K562 (cell line): Measurements from ENCODE around the gene PTPN14. TPM values are rescaled to one million over a fixed set of nuclear protein-coding genes. Genes with fewer than 3 reads are reported as not detected.

ENCODE experiments used
- E2F6 ChIP-seq, 2 experiments: IDR thresholded peaks; 2 replicates each; pipeline ENCODE4 v1.6.1; 2011; ENCODE audit warnings: borderline replicate concordance in 1 of 2, control low read depth in 1 of 2, low read depth in 1 of 2, low read length in 1 of 2, mild to moderate bottlenecking in 1 of 2, mixed read lengths in 1 of 2, moderate library complexity in 1 of 2; ENCODE audit not compliant: insufficient read depth in 1 of 2, insufficient read length in 1 of 2, poor library complexity in 1 of 2, severe bottlenecking in 1 of 2; ENCODE audit errors: extremely low read depth in 1 of 2
- FOXK1 ChIP-seq: sonication (generic); formaldehyde crosslinking; IDR thresholded peaks from 2 replicates; pipeline ENCODE4 v1.8.0; 2022; ENCODE audit warnings: missing genetic modification reagents, mild to moderate bottlenecking, borderline replicate concordance
- HDAC3 ChIP-seq: fragments of 450-650 bp; IDR thresholded peaks from 2 replicates; pipeline ENCODE4 v1.6.1; 2018; ENCODE audit warnings: borderline replicate concordance, mild to moderate bottlenecking, moderate library complexity; ENCODE audit not compliant: partially characterized antibody
- KDM5B ChIP-seq: fragments of 200-600 bp; sonication (generic); IDR thresholded peaks from 2 replicates; pipeline ENCODE4 v1.6.1; 2012; ENCODE audit warnings: low read depth, mild to moderate bottlenecking, moderate library complexity, low read length, control low read depth, inconsistent platforms; ENCODE audit not compliant: insufficient replicate concordance
- KHSRP ChIP-seq: fragments of 450-650 bp; IDR thresholded peaks from 2 replicates; pipeline ENCODE4 v1.6.1; 2017
- NONO ChIP-seq, 2 experiments: fragments of 200-400 bp in 1 of 2; fragments of 450-650 bp in 1 of 2; formaldehyde crosslinking in 1 of 2; IDR thresholded peaks; 2 replicates each; pipeline ENCODE4 v1.6.1; 2017; ENCODE audit warnings: low read depth in 2 of 2, mild to moderate bottlenecking in 2 of 2, moderate library complexity in 2 of 2, low read length in 1 of 2
- PPARD ChIP-seq: fragments of 250-450 bp; sonication (Bioruptor Pico); IDR thresholded peaks from 2 replicates; pipeline ENCODE4 v1.8.0; 2022; ENCODE audit warnings: inconsistent platforms, mild to moderate bottlenecking, moderate library complexity
- PTBP1 ChIP-seq: fragments of 200-400 bp; formaldehyde crosslinking; IDR thresholded peaks from 2 replicates; pipeline ENCODE4 v1.6.1; 2017; ENCODE audit warnings: low read depth, low read length
- RB1 ChIP-seq: fragments of 450-650 bp; IDR thresholded peaks from 2 replicates; pipeline ENCODE4 v1.6.1; 2017; ENCODE audit warnings: low read depth, mild to moderate bottlenecking
- RBM25 ChIP-seq: fragments of 200-400 bp; formaldehyde crosslinking; IDR thresholded peaks from 2 replicates; pipeline ENCODE4 v1.6.1; 2018; ENCODE audit warnings: low read length, low read depth, moderate library complexity; ENCODE audit not compliant: severe bottlenecking
- SPI1 ChIP-seq: IDR thresholded peaks from 2 replicates; pipeline ENCODE4 v1.6.1; 2011; ENCODE audit warnings: low read depth, low read length, control low read depth, borderline replicate concordance
- TAF7 ChIP-seq: fragments of 450-650 bp; IDR thresholded peaks from 2 replicates; pipeline ENCODE4 v1.6.1; 2016; ENCODE audit warnings: missing genetic modification characterization, missing compliant biosample characterization
- TBP ChIP-seq: optimal IDR thresholded peaks from 2 replicates; pipeline ENCODE3; 2011; ENCODE audit warnings: low read depth, low read length, improper control_type of control experiment
- ZC3H11A ChIP-seq: IDR thresholded peaks from 2 replicates; pipeline ENCODE4 v1.6.1; 2012; ENCODE audit warnings: low read depth, low read length, improper control_type of control experiment
- ZHX1 ChIP-seq: fragments of 150-350 bp; conservative IDR thresholded peaks from 2 replicates; pipeline ENCODE4 v1.6.1; 2014; ENCODE audit warnings: low read length
- ZNF384 ChIP-seq: IDR thresholded peaks from 2 replicates; pipeline ENCODE4 v1.6.1; 2012; ENCODE audit warnings: low read depth, low read length, improper control_type of control experiment
- polyA plus RNA-seq, 8 experiments: library from polyadenylated mRNA; depleted of rRNA in 4 of 8; stranded (reverse) in 5 of 8; unstranded in 3 of 8; fragments of >200 nt; fragmentation: Nextera tagmentation in 2 of 8; fragmentation: Illumina TruSeq in 1 of 8; extraction: Ambion mirVana in 2 of 8; extraction: Trizol in 1 of 8; gene quantifications; 2 replicates each; pipeline versions ENCODE4 v1.2.1 to v1.2.3, GENCODE V29; 2011 to 2014; ENCODE audit warnings: inconsistent platforms in 1 of 8, missing spikeins in 1 of 8
- total RNA-seq, 7 experiments: library from RNA; depleted of rRNA in 6 of 7; stranded (reverse); fragments of >200 nt in 6 of 7; fragmentation: Illumina TruSeq in 2 of 7; extraction: Trizol in 2 of 7; gene quantifications; 2 replicates each; pipeline versions ENCODE4 v1.2.1 to v1.2.3, GENCODE V29; 2011 to 2021; ENCODE audit warnings: low replicate concordance in 1 of 7
- TF ChIP-seq, protein P1 (sequence below): fragments of 250-450 bp; sonication (Bioruptor Pico); IDR thresholded peaks from 2 replicates; pipeline ENCODE4 v1.4.0; 2020

PTPN14 gene
- total and polyA plus RNA-seq, 9 of the 15 experiments (the other 6 are each of a cell fraction or from before 2014, with no cell fraction given) = 0.01 to 0.29 (median 0.04) TPM; not detected in 6

- TF ChIP-seq, protein P1, sequence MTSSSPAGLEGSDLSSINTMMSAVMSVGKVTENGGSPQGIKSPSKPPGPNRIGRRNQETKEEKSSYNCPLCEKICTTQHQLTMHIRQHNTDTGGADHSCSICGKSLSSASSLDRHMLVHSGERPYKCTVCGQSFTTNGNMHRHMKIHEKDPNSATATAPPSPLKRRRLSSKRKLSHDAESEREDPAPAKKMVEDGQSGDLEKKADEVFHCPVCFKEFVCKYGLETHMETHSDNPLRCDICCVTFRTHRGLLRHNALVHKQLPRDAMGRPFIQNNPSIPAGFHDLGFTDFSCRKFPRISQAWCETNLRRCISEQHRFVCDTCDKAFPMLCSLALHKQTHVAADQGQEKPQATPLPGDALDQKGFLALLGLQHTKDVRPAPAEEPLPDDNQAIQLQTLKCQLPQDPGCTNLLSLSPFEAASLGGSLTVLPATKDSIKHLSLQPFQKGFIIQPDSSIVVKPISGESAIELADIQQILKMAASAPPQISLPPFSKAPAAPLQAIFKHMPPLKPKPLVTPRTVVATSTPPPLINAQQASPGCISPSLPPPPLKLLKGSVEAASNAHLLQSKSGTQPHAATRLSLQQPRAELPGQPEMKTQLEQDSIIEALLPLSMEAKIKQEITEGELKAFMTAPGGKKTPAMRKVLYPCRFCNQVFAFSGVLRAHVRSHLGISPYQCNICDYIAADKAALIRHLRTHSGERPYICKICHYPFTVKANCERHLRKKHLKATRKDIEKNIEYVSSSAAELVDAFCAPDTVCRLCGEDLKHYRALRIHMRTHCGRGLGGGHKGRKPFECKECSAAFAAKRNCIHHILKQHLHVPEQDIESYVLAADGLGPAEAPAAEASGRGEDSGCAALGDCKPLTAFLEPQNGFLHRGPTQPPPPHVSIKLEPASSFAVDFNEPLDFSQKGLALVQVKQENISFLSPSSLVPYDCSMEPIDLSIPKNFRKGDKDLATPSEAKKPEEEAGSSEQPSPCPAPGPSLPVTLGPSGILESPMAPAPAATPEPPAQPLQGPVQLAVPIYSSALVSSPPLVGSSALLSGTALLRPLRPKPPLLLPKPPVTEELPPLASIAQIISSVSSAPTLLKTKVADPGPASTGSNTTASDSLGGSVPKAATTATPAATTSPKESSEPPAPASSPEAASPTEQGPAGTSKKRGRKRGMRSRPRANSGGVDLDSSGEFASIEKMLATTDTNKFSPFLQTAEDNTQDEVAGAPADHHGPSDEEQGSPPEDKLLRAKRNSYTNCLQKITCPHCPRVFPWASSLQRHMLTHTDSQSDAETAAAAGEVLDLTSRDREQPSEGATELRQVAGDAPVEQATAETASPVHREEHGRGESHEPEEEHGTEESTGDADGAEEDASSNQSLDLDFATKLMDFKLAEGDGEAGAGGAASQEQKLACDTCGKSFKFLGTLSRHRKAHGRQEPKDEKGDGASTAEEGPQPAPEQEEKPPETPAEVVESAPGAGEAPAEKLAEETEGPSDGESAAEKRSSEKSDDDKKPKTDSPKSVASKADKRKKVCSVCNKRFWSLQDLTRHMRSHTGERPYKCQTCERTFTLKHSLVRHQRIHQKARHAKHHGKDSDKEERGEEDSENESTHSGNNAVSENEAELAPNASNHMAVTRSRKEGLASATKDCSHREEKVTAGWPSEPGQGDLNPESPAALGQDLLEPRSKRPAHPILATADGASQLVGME = no peak
- TF ChIP-seq ZNF384 (no peak), ZHX1 (no peak), E2F6 (IDR thresholded peaks at IDR 0.05; ENCODE audit: borderline replicate concordance in 1 of 2, extremely low read depth in 1 of 2, insufficient read depth in 1 of 2, insufficient read length in 1 of 2, low read depth in 1 of 2, low read length in 1 of 2, poor library complexity in 1 of 2, severe bottlenecking in 1 of 2) (no peak), RBM25 (no peak), NONO (IDR thresholded peaks at IDR 0.05; ENCODE audit: low read depth in 2 of 2, low read length in 1 of 2) (no peak), PPARD (CRISPR knock-in tag) (no peak), SPI1 (no peak), HDAC3 (no peak), TAF7 (tag) (no peak), KDM5B (no peak), RB1 (peak; percentile 44; the same call in 1 of the 2 replicates), ZC3H11A (no peak), FOXK1 (no peak), PTBP1 (no peak), TBP (peak; percentile 8), KHSRP (no peak)
Observed at GRCh38 chr1:214328770-214329469, 222.5 kb downstream of the PTPN14 start (continued).
